SK-N-SH (cell line): ENCODE results near the gene LANCL2. TPM values are rescaled to one million over a fixed set of nuclear protein-coding genes. Genes with fewer than 3 reads are reported as not detected.
"Not testable (repeated sequence)": the region's sequence is repeated elsewhere in the genome, so short reads cannot be mapped to it uniquely, and the experiment has no call there.

Experiments used
- CTCF ChIA-PET: fragments of 300-600, 350-600 bp; formaldehyde crosslinking; extraction: SDS; loops from one replicate; lab custom pipeline; 2021; lab: Yijun Ruan, JAX
- POLR2A ChIA-PET: fragments of 350-600 bp; sonication (Branson Sonifier 250); formaldehyde crosslinking; extraction: SDS; loops from one replicate; lab custom pipeline; 2020; ENCODE audit warnings: antibody characterized with exemption, inconsistent platforms; lab: Yijun Ruan, JAX
- DNase-seq: peaks from one replicate; pipeline ENCODE4 v3.0.0; 2012
- H2AFZ ChIP-seq: fragments of 200-600 bp; sonication (generic); 2 replicates; pipeline ENCODE4 v1.8.1; 2016; ENCODE audit warnings: antibody characterized with exemption, mild to moderate bottlenecking, low read depth
- H3F3A ChIP-seq: fragments of 200-600 bp; sonication (generic); replicated peaks from 2 replicates; pipeline ENCODE3; 2016; ENCODE audit warnings: antibody characterized with exemption, mild to moderate bottlenecking; ENCODE audit not compliant: insufficient read depth
- H3K27ac ChIP-seq, 2 experiments: fragments of 200-500 bp in 1 of 2; fragments of 200-600 bp in 1 of 2; sonication (Bioruptor generic) in 1 of 2; sonication (generic), shearing (Covaris generic) in 1 of 2; 2 replicates each; pipeline versions ENCODE4 v1.5.1 to v1.6.1; 2014 to 2016; ENCODE audit warnings: low read depth in 2 of 2, inconsistent platforms in 1 of 2, low read length in 1 of 2, mild to moderate bottlenecking in 1 of 2, mixed read lengths in 1 of 2
- H3K27me3 ChIP-seq: fragments of 200-600 bp; sonication (generic), shearing (Covaris generic); 2 replicates; pipeline ENCODE4 v1.6.1; 2016; ENCODE audit warnings: mixed run types; ENCODE audit not compliant: insufficient read depth
- H3K36me3 ChIP-seq, 2 experiments: fragments of 200-500 bp in 1 of 2; fragments of 200-600 bp in 1 of 2; sonication (Bioruptor generic) in 1 of 2; sonication (generic) in 1 of 2; replicated peaks in 1 of 2; 2 replicates each; pipeline versions ENCODE3 to v1.5.1; 2014 to 2016; ENCODE audit warnings: low read length in 1 of 2, mild to moderate bottlenecking in 1 of 2; ENCODE audit not compliant: insufficient read depth in 2 of 2, control insufficient read depth in 1 of 2
- H3K4me1 ChIP-seq, 2 experiments: fragments of 200-500 bp in 1 of 2; fragments of 200-600 bp in 1 of 2; sonication (Bioruptor generic) in 1 of 2; sonication (generic), shearing (Covaris generic) in 1 of 2; 2 replicates each; pipeline versions ENCODE4 v1.5.1 to v1.6.1; 2014 to 2016; ENCODE audit warnings: low read depth in 1 of 2, low read length in 1 of 2, mixed run types in 1 of 2; ENCODE audit not compliant: insufficient read depth in 2 of 2, control insufficient read depth in 1 of 2
- H3K4me2 ChIP-seq: fragments of 200-600 bp; sonication (generic), shearing (Covaris generic); 2 replicates; pipeline ENCODE4 v1.6.1; 2017; ENCODE audit warnings: mixed run types
- H3K4me3 ChIP-seq, 2 experiments: fragments of 200-500 bp in 1 of 2; fragments of 200-600 bp in 1 of 2; sonication (Bioruptor generic) in 1 of 2; sonication (generic), shearing (Covaris generic) in 1 of 2; 2 replicates each; pipeline versions ENCODE4 v1.5.1 to v1.8.1; 2014 to 2016; ENCODE audit warnings: low read depth in 2 of 2, inconsistent platforms in 1 of 2, low read length in 1 of 2, mild to moderate bottlenecking in 1 of 2, mixed read lengths in 1 of 2, moderate library complexity in 1 of 2
- H3K79me2 ChIP-seq: fragments of 200-600 bp; sonication (generic); 2 replicates; pipeline ENCODE4 v1.8.1; 2017; ENCODE audit warnings: mild to moderate bottlenecking; ENCODE audit not compliant: insufficient read depth
- H3K9ac ChIP-seq: fragments of 200-600 bp; sonication (generic); 2 replicates; pipeline ENCODE4 v1.6.1; 2017; ENCODE audit warnings: mixed run types
- H3K9me2 ChIP-seq: fragments of 200-600 bp; sonication (generic); 2 replicates; pipeline ENCODE4 v1.6.1; 2017; ENCODE audit warnings: mixed run types
- H3K9me3 ChIP-seq: fragments of 200-600 bp; sonication (generic); 2 replicates; pipeline ENCODE4 v1.6.1; 2017; ENCODE audit warnings: mixed run types, mild to moderate bottlenecking, moderate library complexity
- H4K20me1 ChIP-seq: fragments of 200-600 bp; sonication (generic); 2 replicates; pipeline ENCODE4 v1.6.1; 2017; ENCODE audit warnings: mild to moderate bottlenecking, mixed run types; ENCODE audit not compliant: insufficient read depth
- CHD2 ChIP-seq: fragments of 150-350 bp; IDR thresholded peaks from 2 replicates; pipeline ENCODE4 v1.6.1; 2018; ENCODE audit warnings: low read length; ENCODE audit not compliant: partially characterized antibody
- CTCF ChIP-seq: fragments of 200-600 bp; sonication (generic); IDR thresholded peaks from 2 replicates; pipeline ENCODE4 v1.6.1; 2017; ENCODE audit warnings: antibody characterized with exemption, mild to moderate bottlenecking, moderate library complexity
- FOSL2 ChIP-seq: IDR thresholded peaks from 2 replicates; pipeline ENCODE4 v1.4.0; 2012; ENCODE audit warnings: low read depth, mild to moderate bottlenecking, moderate library complexity, borderline replicate concordance
- JUND ChIP-seq: IDR thresholded peaks from 2 replicates; pipeline ENCODE4 v1.4.0; 2012
- NFIC ChIP-seq: IDR thresholded peaks from 2 replicates; pipeline ENCODE4 v1.4.0; 2012; ENCODE audit warnings: borderline replicate concordance
- SIN3A ChIP-seq: IDR thresholded peaks from 2 replicates; pipeline ENCODE4 v1.6.1; 2012; ENCODE audit warnings: low read depth, mild to moderate bottlenecking, low read length, moderate library complexity, borderline replicate concordance
- SMC3 ChIP-seq: IDR thresholded peaks from 2 replicates; pipeline ENCODE4 v1.6.1; 2012; ENCODE audit warnings: low read depth, low read length, improper control_type of control experiment
- TAF1 ChIP-seq: IDR thresholded peaks from 2 replicates; pipeline ENCODE4 v1.6.1; 2012; ENCODE audit warnings: low read depth, mild to moderate bottlenecking, low read length, moderate library complexity, borderline replicate concordance
- TEAD4 ChIP-seq: IDR thresholded peaks from 2 replicates; pipeline ENCODE4 v1.4.0; 2012; ENCODE audit warnings: mild to moderate bottlenecking, borderline replicate concordance; ENCODE audit not compliant: insufficient read depth
- USF1 ChIP-seq: IDR thresholded peaks from 2 replicates; pipeline ENCODE4 v1.4.0; 2012; ENCODE audit warnings: low read depth, borderline replicate concordance
- WGBS: methylation state at CpG from one replicate; pipeline ENCODE4 v1.1.6; 2017; ENCODE audit warnings: low lambda C conversion rate; 5-methylcytosine and 5-hydroxymethylcytosine counted together
- polyA plus RNA-seq, 3 experiments: library from polyadenylated mRNA; depleted of rRNA; stranded (reverse); fragments of >200 nt; gene quantifications; 2 replicates each; pipeline ENCODE4 v1.2.3, GENCODE V29; 2012

The LANCL2 gene
- polyA plus RNA-seq, 1 of the 3 experiments (the other 2 are of a cell fraction): 36.7 TPM

- WGBS: 95% methylated on average over 4 of the region's 4 CpGs
- H3K4me1 ChIP-seq, H3K27me3 ChIP-seq, H4K20me1 ChIP-seq, H3K79me2 ChIP-seq, DNase-seq, H3K9me2 ChIP-seq, POLR2A ChIA-PET, H2AFZ ChIP-seq, H3K9me3 ChIP-seq, H3F3A ChIP-seq, H3K27ac ChIP-seq, H3K4me3 ChIP-seq, H3K4me2 ChIP-seq, H3K9ac ChIP-seq: not testable (repeated sequence)
- peaks cover 10 to 16% of the 10 kb centered on the region in 2 experiments for H3K36me3 ChIP-seq
- 0 out of 2 replicates have a peak, but pooled peaks have one; percentile 12 for TF ChIP-seq FOSL2
- CTCF ChIA-PET: interaction anchor here (1.0 to 1.4 kb wide), 3 partner anchors 15 to 176 kb away, joined by 3 to 6 read pairs (median 4); no protein-coding TSS in a partner anchor
Observed at GRCh38 chr7:55417456-55417855, 52.3 kb downstream of the LANCL2 start.

- Histone ChIP-seq H3K9me3 (no peaks in the 10 kb centered on the region), H3K9me2 (no peaks in the 10 kb centered on the region), H3K4me1 (peaks cover 0 to 2% of the 10 kb centered on the region in 2 experiments; a peak in 1 of 4 replicates), H2AFZ (no peak overlapping the region), H3K27ac (no peak overlapping the region), H3F3A (no peaks in the 10 kb centered on the region), H3K9ac (no peak overlapping the region), H3K79me2 (peaks cover 4% of the 10 kb centered on the region; the same call in 1 of the 2 replicates), H3K4me3 (no peak overlapping the region), H3K36me3 (peaks cover 6 to 21% of the 10 kb centered on the region in 2 experiments)
- no peak for DNase-seq
- CTCF ChIA-PET: interaction anchor here (1.1 to 1.8 kb wide), 3 partner anchors 13 to 646 kb away, joined by 3 to 7 read pairs (median 6); no protein-coding TSS in a partner anchor
- TF ChIP-seq CHD2: no peak
- TF ChIP-seq TAF1: no peak
- no peak for TF ChIP-seq JUND
- no peak for TF ChIP-seq CTCF
- no peak for TF ChIP-seq SMC3
- no peak for TF ChIP-seq TEAD4
- no peak for TF ChIP-seq SIN3A
- no peak for TF ChIP-seq NFIC
- no peak for TF ChIP-seq USF1
- TF ChIP-seq, all 33 proteins: peak for 0
- H3K4me2 ChIP-seq: no peak overlapping the region
- H3K27me3 ChIP-seq: no peaks in the 10 kb centered on the region
- whole genome bisulfite sequencing: 84% methylated on average over 3 of the region's 3 CpGs
- H4K20me1 ChIP-seq: no peaks in the 10 kb centered on the region
- POLR2A ChIA-PET: no interaction called here
Observed at GRCh38 chr7:55420530-55420929, 55.4 kb downstream of the LANCL2 start.
